HT-29 (cell line): Measurements from ENCODE around the gene DCUN1D2. TPM values are rescaled to one million over a fixed set of nuclear protein-coding genes. Genes with fewer than 3 reads are reported as not detected.
"Not testable (repeated sequence)": the region's sequence is repeated elsewhere in the genome, so short reads cannot be mapped to it uniquely, and the experiment has no call there.

ENCODE experiments used
- DNase-seq: peaks from one replicate; pipeline ENCODE4 v3.0.0-alpha.2; 2015; ENCODE audit warnings: low spot score
- total RNA-seq: library from RNA; depleted of rRNA; stranded (reverse); fragments of >200 nt; shearing (Covaris generic); gene quantifications from 2 replicates; pipeline ENCODE4 v1.2.3, GENCODE V29; 2014

The DCUN1D2 gene
- total RNA-seq, 1 experiment from 2014 or later = 17.1 TPM

DNA sequence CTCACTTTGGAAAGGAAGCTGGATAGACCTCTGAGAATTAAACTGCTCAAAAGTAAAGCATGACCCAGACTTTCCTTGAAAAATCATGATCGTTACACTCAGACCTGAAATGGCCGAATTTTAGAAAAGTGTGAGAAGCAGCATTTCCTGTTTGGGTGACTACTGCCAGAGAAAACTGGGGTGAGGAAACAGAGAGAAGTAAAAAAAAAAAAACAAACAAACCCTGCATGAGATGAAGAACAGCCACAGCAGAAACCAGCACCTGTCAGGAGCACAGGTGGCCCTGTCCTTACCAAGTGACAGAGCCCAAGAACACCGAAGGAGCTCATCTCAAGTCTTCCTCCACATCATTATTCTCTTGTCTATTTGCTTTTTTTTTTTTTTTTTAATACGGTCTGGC is 25.2 kb downstream of the DCUN1D2 start:
- no peak for DNase-seq

DNA sequence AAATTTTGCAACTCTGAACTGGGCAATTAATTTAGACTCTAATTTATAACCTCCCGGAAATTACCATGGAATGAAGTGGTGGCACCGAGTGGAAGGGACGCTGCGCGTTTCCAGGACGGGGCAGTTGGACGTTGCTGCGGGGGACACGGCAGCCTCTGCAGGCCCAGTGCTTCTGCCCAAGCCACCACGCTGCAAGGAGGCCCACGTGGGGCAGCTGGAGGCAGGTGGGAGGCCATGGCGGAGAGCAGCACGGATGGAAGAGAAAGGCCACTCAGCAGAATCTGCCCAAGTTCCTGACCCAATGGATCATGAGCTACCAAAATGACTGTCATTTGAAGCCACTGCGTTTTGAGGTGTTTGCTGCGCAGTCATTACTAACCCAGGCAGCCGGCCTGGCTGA is 26.0 kb downstream of the DCUN1D2 start:
- DNase-seq = no peak

DNA sequence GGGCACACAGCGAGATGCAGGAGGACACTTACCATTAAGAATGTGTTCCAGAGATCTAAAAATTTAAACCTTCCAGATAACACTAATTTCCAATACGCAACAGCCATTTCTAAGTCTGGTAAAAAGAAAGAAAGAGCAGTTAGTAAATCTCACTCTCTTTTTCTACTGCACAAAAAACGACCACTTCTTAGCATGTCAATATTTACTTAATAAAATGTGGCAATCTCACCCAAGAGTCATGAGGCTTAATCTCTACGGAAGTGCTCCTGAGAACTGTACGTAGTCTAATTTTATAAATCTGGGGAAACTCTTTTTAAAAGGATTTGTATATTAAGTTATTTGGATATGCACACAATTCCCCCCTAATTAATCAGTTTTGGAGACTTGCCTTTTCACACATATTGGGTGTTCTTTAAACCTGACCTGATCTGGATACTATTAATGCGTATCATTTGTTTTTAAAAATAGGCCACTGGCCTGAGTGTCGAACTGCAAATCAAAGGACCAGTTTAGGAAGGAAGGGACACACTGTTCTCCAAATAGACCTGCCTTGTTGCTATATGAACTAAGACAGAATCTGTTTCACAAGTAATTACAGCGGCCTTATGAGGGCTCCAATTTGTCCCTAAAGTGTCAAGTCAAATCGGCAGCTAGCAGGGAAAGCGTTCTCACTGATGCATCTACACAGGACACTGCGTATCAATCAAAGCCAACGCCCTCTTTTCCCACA is 29.3 kb downstream of the DCUN1D2 start:
- no peak for DNase-seq

DNA sequence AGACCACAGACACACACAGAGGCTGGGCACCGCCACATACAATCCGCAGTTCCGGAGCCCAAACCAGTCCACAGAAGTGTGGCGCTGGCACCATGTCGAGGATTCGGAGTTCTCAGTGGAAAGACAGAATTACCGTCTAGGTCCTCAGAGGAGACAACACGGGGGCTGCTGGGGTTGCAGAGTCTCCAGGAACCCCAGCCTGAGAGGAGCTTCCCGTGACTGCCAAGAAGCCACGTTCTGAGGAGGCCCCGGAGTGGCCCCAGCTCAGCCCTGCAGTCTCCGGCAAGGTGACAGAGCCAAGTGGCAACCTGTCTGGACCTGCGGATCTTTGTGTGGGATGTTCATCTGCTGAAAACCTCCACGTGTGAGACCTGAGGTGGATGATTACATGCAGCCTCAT is 29.9 kb downstream of the DCUN1D2 start:
- no peak for DNase-seq

DNA sequence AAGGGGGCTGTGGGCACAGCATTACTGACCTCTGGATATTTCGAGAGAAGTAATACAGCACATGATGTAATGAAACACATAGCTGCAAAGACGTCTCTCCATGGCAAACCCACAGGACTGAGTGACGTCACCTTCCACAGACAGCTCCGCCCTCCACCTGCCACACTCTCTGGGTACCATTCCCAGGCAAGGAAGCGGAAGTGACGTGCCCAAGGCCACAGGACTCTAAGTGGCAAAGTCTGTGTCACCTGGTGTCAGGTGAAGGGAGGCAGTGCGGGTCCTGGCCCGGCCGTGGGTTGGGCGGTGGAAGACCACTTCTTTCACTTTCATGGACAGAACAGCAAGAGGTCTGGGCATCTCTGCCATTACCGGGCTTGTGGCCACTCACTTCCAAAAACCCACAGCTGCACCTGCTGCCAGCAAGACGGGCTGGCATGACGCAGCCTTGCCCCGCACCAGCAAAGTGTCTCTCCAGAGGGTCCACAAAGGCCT is 30.4 kb downstream of the DCUN1D2 start:
- DNase-seq = no peak

DNA sequence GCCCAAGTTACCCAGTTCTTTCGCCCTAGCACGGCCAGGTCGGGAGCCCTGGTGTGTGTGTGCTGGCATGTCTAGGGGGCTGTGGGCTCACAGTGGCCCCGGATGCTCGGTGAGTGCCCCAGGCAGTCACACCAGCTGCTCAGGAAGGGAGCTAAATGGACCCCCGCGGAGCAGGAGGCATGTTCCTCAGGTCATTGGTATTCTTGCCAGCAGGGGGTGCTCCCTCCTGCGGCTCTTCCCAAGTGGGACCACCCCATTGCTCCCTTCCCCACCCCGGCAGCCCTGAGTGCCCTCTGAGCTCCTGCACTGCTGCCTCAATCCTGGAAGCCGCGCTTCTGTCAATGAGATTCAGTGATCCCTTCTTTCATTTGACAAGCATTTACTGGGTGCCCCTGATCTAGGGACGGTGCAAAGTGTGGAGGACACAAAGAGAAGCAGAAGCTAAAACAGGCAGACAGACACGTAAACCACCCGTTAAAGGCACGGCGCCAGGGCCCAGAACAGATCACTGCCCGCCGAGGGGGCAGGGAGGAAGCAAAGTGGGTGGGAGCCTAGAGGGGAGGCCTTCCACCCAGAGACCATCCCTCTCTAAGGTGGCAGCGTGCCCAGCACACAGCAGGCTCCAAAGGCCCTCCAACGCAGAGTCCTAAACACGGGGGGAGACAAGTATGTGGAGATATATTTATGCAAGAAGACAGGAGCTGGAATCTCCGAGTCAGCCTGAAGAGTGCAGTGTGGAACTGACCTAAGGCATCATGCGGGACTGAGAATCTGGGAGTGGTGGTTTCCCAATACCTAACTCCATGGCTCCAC is 32.1 kb downstream of the DCUN1D2 start:
- DNase-seq = peak; percentile 5

DNA sequence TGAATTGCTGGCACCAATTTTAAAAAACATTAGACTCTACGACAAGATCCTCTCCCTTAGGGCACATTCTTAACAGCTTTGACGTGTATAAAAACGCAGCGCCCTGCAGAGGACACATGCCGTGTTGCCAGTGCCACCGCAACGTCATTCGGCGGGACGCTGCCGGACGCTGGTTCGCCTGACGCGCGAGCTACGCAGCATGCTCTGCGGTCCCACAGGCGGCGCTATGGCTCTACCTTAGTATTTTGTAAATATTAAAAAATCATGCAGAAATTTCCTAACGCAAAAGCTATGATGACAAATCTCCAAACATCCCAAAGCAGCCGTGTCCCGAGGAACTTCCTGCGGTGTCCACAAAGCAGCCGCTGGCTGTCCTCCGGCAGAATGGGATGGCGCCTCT is 33.0 kb downstream of the DCUN1D2 start:
- DNase-seq = no peak

DNA sequence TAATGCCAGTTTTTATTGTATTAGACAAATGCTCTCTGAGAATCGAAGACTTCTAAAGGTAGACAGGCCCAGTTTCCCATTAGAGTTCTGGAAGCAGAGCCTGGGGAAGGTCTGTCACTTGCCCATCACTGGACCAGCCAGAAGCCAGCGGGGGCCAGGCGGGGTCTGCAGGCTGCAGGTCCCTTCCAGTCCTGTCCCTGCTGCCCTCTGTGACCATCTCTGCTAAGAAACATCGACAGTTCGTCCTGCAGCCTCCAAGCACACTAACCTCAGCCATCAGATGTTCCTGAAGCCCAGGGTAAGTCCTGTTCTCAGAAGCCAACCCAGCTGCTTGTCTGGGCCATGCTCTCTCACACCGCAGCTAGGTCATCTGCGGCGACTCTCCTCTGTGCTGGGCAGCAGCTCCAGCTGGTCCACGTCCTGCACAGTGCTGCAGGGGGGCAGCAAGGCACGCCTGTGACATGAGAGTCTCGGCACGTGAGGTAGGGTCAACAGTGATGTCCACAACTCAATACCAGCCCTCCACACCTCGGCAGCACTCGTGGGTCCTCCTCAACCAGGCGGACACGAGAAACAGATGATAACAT is 34.3 kb downstream of the DCUN1D2 start:
- DNase-seq = no peak

DNA sequence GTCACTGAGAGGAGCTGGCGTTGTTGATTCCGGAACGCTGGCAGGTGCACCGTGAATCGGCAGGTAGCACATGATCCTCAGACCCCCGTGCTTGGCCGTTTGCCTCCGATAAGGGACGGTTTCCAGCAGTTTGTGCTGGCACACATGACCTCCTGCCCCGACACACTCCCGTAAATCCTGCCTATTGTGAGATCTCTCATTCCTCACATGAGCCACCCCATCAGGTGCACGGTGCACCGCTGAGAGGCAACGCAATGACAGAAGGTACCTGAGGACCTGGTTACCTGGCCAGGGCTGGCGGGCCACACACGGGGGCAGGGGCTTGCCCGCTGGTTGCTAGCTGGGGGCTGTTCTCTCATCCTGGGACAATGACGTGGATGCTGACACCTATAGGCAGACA is 35.1 kb downstream of the DCUN1D2 start:
- no peak for DNase-seq

DNA sequence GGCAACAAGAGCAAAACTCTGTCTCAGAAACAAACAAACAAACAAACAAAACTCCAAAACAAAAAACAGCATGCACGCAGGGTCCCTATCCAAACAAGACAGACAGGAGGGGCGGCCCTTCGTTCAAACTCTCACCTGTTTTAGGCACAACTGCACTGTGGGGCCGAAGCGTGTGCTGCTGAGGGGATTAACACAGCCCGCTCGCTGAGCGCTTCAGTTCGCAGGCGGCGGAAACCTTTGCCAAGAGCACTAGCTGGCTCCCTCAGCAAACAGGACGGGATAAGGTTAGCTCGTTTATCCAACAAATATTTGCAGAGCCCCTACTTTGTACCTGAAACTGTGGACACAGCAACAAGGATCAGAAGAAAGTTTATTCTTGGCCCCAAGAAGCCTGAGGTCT is 35.6 kb downstream of the DCUN1D2 start:
- no peak for DNase-seq

DNA sequence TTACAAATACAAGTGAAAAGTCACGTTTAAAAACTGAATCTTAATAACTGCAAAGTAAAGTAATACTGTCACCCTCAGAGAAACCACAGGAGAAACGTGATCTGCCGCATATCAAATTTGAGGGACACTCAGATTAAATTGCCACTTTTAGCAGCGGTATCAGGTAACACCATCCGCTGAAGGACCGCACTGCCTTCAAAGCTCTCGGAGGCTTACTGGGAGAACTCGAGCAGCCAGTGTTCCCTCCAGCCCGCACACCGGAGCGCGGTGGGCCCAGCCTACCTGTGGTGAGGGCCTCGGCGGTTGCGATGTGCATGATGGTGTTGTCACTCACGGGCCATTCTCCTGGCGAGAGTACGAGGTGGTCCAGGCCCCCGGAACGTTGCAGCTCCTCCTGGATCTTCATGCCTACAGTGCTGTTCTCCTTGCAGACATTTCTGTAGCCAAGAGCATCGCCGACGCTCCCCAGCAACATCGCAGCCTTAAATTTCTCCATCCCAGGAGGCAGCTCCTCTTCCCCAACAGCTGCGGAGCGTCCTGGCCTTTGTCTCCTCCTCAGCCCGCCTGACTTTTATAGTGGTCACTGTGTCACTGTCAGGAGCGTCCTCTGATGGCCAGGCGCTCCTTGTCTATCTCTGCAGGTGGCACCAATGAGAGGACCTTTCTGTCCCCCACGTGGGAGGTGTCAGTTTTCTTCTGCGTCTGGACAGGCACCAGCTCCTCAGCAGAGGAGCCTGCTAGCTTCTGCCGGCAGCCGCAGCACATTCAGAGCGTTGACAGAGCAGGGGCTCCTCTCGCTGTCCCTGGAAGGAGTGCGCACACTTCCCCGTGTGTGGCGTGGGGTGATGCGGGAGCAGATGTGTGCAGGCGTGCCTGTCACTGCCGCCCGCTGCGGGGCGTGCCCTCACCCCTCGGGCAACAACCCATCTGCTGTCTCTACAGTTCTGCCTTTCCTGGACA is 37.3 kb downstream of the DCUN1D2 start, which contains the start of gene ADPRHL1:
TSS of gene ADPRHL1 (minus strand) at position 547 of the 960 bp plus-strand sequence. CDS start at position 496, 51 bp downstream.
- DNase-seq = no peak

DNA sequence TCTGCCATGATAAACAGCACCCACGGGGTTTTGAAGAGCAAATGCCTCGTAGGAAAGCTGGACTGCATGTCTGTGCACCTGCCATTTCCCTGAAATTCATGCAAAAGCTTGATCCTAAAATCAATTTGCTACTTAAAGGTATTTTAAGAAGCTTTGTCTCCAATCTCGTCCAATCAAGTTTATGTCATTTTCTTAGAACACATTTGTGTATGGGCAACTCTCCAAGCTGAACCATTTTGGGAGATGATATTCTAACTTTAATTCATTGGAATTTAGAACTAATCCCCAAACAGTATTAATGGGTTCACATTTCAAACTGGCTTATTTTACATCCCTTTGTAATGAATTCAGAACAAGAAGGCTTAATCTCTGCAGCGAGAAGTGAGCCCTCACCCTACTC is 38.0 kb downstream of the DCUN1D2 start:
- no peak for DNase-seq

DNA sequence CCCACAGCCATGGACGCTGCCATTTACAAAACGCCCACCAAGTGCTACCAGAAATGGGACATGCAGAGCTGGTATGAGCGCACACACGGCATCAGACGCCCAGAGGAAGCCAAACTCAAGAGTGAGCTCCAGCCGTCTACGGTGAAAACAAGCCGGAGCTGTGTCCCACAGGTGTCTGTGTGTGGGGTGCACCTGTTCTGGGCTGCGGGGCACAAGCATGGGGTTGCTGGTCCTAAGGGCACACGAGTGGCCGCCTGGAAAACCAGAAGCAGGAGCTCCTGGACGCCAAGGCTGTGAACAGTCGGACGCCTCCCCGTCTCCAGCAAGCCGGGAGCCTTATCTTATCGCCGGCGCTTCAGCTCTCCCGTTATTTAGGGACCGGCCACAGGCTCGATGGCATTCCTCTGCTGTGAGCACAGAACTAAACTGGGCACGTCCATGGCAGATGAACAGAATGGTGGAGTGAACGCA is 38.5 kb downstream of the DCUN1D2 start:
- no peak for DNase-seq

DNA sequence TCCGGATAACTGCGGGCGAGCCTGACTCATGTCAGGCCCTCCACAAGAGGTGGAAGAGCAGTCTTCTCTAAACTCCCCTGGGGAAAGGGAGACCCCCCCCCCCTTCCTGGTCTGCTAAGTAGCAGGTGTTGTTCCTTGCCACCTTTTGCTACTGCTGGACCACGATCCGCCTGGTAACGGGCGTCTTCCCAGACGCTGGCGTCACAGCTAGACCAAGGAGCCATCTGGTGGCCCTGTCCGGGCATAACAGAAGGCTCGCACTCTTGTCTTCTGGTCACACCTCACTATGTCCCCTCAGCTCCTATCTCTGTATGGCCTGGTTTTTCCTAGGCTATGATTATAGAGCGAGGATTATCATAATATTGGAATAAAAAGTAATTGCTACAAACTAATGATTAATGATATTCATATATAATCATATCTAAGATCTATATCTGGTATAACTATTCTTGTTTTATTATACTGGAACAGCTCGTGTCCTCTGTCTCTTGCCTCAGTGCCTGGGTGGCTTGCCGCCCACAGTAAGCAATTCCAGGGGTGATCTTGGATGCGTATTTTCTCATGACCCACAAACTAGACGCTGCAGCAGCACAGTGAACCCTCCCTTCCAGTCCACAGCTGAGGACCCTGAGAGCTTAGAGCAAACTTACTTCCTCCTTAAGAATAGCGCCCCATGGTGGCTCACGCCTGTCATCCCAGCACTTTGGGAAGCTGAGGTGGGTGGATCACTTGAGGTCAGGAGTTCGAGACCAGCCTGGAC is 39.5 kb downstream of the DCUN1D2 start:
- DNase-seq = peak; percentile 71

DNA sequence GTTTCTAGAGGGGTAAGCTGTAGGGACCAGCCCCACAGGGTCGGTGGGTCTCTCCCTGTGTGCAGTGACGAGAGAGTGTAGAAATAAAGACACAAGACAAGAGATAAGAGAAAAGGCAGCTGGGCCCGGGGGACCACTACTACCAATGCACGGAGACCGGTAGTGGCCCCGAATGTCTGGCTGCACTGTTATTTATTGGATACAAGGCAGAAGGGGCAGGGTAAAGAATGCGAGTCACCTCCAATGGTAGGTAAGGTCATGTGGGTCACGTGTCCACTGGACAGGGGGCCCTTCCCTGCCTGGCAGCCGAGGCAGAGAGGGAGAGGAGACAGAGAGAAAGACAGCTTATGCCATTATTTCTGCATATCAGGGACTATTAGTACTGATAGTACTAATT is 40.2 kb downstream of the DCUN1D2 start:
- DNase-seq = not testable (repeated sequence)

DNA sequence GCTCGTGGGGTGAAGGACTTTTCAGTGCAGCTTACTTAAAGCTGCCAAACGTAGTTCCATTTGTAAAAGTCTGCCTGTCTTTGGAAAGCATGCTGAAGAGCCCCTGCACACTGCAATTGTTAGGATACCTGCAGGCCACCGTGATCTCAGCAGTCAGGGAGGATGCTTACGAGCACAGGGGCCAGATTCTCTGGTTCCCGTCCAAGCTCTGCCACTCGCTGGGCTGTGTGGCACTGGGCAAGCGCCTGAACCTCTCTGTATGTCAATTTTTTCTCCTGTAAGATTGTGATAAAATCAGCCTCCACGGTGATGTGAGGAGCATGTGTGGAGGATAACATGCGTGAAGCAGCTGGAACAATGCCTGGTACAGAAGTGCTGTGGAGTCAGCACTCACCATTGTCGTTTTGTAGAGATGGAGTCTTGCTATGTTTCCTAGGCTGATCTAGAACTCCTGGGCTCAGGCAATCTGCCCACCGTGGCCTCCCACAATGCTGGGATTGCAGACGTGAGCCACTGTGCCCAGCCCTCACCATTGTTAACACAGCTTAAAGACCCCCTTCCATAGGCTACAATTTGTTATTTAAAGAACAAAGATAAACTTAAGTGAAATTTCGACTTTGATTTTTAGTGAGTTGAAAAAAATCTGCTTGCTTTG is 40.7 kb downstream of the DCUN1D2 start:
- DNase-seq = no peak

DNA sequence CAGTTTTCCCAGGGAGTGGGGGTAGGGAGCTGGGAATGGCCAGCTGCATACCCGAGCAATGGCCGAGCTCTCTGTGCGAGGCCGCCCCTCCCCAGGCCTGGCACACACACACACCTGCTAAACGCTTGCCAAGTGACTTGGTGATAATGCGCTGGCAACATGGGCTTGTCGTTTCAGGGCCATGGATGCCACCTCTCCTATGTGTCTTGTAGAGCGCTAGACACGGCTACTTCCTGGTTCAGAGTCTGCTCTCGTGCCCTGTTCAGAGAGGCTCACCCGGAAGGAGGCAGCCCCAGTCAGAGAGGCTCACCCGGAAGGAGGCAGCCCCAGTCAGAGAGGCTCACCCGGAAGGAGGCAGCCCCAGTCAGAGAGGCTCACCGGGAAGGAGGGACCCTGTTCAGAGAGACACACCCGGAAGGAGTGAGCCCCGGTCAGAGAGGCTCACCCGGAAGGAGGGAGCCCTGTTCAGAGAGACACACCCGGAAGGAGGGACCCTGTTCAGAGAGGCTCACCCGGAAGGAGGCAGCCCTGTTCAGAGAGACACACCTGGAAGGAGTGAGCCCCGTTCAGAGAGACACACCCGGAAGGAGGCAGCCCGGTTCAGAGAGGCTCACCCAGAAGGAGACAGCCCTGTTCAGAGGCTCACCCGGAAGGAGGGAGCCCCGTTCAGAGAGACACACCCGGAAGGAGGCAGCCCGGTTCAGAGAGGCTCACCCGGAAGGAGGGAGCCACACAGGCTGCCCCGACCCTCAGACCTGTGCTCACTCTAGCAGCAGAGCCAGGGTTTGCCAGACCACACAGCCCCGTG is 41.4 kb downstream of the DCUN1D2 start:
- peak; percentile 97 for DNase-seq

DNA sequence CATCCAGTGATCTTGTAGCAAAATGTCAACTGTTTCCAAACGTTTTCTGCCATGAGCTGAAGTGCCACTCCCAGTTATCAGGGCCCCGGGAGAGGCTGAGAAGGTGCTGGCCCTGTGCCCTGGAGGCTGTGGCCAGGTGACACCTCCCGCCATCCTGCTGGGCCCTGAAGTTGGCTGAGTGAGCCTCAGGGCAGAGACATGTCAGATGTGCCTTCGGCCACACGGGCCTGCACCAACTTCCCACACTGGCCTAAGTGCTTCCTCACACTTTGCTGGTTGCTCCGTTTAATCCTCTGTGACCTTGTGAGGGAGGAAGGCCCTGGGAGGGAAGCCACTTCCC is 42.0 kb downstream of the DCUN1D2 start:
- no peak for DNase-seq

DNA sequence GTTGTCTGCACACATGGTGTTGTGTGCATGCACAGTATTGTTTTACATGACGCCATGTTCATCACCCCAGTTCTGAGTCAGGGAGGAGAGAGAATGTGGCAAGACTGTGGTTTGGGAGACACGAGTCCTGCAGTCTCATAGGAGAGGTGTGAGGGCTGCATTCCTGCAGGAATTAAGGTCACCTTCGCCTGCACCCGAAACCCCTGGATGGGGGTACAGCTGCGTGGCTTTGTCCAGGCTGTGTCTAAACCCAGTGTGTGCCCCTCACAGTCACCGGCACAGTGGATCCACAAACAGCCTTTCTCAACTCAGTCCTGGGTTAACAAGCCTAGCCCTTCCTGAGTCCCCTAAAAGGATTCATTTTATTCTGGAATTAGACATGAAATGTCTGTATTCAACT is 42.9 kb downstream of the DCUN1D2 start:
- no peak for DNase-seq
